Neural crest cell (in vitro differentiated cells): ENCODE data around the gene ACTL10. TPM values are rescaled to one million over a fixed set of nuclear protein-coding genes. Genes with fewer than 3 reads are reported as not detected.

Source experiments
- DNase-seq: peaks from one replicate; pipeline ENCODE4 v3.0.0; 2021; ENCODE audit warnings: low read depth, mixed read lengths, low spot score
- H3K27ac Mint-ChIP-seq: one replicate; pipeline ENCODE4 v1.8.0; 2021; ENCODE audit warnings: mild to moderate bottlenecking, mixed read lengths; ENCODE audit not compliant: unreplicated experiment
- H3K27me3 Mint-ChIP-seq: 2 replicates; pipeline ENCODE4 v1.8.0; 2021; ENCODE audit warnings: low read depth, mild to moderate bottlenecking, mixed read lengths
- H3K36me3 Mint-ChIP-seq: 2 replicates; pipeline ENCODE4 v1.8.0; 2021; ENCODE audit warnings: low read depth, mild to moderate bottlenecking, mixed read lengths
- H3K4me1 Mint-ChIP-seq: 2 replicates; pipeline ENCODE4 v1.8.0; 2021; ENCODE audit warnings: mixed read lengths
- H3K4me3 Mint-ChIP-seq: one replicate; pipeline ENCODE4 v1.8.0; 2021; ENCODE audit warnings: mild to moderate bottlenecking, mixed read lengths
- H3K9me3 Mint-ChIP-seq: 2 replicates; pipeline ENCODE4 v1.8.0; 2021; ENCODE audit warnings: mixed read lengths
- CTCF ChIP-seq: fragments of 200-600 bp; sonication (generic); conservative IDR thresholded peaks from 2 replicates; pipeline ENCODE4 v1.5.0; 2021; ENCODE audit warnings: antibody characterized with exemption, mild to moderate bottlenecking
- long read RNA-seq: library from polyadenylated mRNA; unstranded; transcript quantifications from one replicate; pipeline ENCODE4 v2.0.0, GENCODE V29; 2020
- total RNA-seq: library from RNA; stranded (reverse); gene quantifications from 2 replicates; pipeline ENCODE4 v1.2.1, GENCODE V29; 2021

ACTL10 gene
- 0.75 TPM in 2 replicates for total RNA-seq
- long read RNA-seq: 0 reads

GRCh38 chr20:33666293-33667244 is at the start of gene ACTL10:
Gene ACTL10, plus strand, starts transcription at chr20:33666943. Its CDS starts 555 bp downstream, at chr20:33667498.
- Mint-ChIP-seq H3K9me3 (no peaks in the 10 kb centered on the region), H3K4me3 (peak within 1 kb of the TSS; percentile 90), H3K27me3 (peaks cover 18% of the 10 kb centered on the region), H3K4me1 (peaks cover 58% of the 10 kb centered on the region), H3K36me3 (peaks cover 12% of the 10 kb centered on the region), H3K27ac (peak within 1 kb of the TSS; percentile 58)
- peak; percentile 88 for DNase-seq
- no peak for TF ChIP-seq CTCF

GRCh38 chr20:33621717-33622400 is 44.9 kb upstream of the ACTL10 start:
- Mint-ChIP-seq H3K36me3 (peaks cover 13% of the 10 kb centered on the region), H3K4me1 (no peaks in the 10 kb centered on the region), H3K9me3 (no peaks in the 10 kb centered on the region), H3K4me3 (no peak overlapping the region), H3K27me3 (no peaks in the 10 kb centered on the region), H3K27ac (no peak overlapping the region)
- no peak for DNase-seq
- TF ChIP-seq CTCF: no peak

- Mint-ChIP-seq H3K27me3 (no peaks in the 10 kb centered on the region), H3K36me3 (peaks cover 15% of the 10 kb centered on the region), H3K4me3 (no peak overlapping the region), H3K27ac (no peak overlapping the region), H3K4me1 (no peaks in the 10 kb centered on the region), H3K9me3 (no peaks in the 10 kb centered on the region)
- DNase-seq: no peak
- TF ChIP-seq CTCF: no peak
Observed at GRCh38 chr20:33622705-33623365, 43.9 kb upstream of the ACTL10 start.

GRCh38 chr20:33624399-33624798 is 42.3 kb upstream of the ACTL10 start:
- DNase-seq: no peak
- Mint-ChIP-seq H3K27me3 (no peaks in the 10 kb centered on the region), H3K36me3 (peaks cover 19% of the 10 kb centered on the region), H3K27ac (no peak overlapping the region), H3K4me1 (no peaks in the 10 kb centered on the region), H3K4me3 (no peak overlapping the region), H3K9me3 (no peaks in the 10 kb centered on the region)
- TF ChIP-seq CTCF: no peak

GRCh38 chr20:33626190-33626589 is 40.6 kb upstream of the ACTL10 start:
- no peak for TF ChIP-seq CTCF
- H3K36me3 Mint-ChIP-seq: peaks cover 24% of the 10 kb centered on the region
- H3K27me3 Mint-ChIP-seq: no peaks in the 10 kb centered on the region
- H3K4me1 Mint-ChIP-seq: no peaks in the 10 kb centered on the region
- no peaks in the 10 kb centered on the region for H3K9me3 Mint-ChIP-seq
- DNase-seq: no peak
- H3K4me3 Mint-ChIP-seq: no peak overlapping the region
- H3K27ac Mint-ChIP-seq: no peak overlapping the region
